ENCODE data around the gene LONP2. TPM values are rescaled to one million over a fixed set of nuclear protein-coding genes. Genes with fewer than 3 reads are reported as not detected.
"Not testable (repeated sequence)": the region's sequence is repeated elsewhere in the genome, so short reads cannot be mapped to it uniquely, and the experiment has no call there.

LONP2 gene
- total RNA-seq, 1 donor from 2014 or later: 69.5 TPM

GRCh38 chr16:48235556-48236136 lies 8.5 kb upstream of the LONP2 start:
- Mint-ChIP-seq H3K27me3 (ENCODE audit: unreplicated experiment) (peaks cover 10% of the 10 kb centered on the region), H3K27ac (ENCODE audit: unreplicated experiment) (no peak overlapping the region), H3K9me3 (ENCODE audit: unreplicated experiment) (peaks cover 3% of the 10 kb centered on the region), H3K4me3 (ENCODE audit: unreplicated experiment) (no peak overlapping the region), H3K36me3 (ENCODE audit: unreplicated experiment) (no peaks in the 10 kb centered on the region), H3K4me1 (ENCODE audit: unreplicated experiment) (peaks cover 6% of the 10 kb centered on the region)
- DNase-seq (ENCODE audit: extremely low spot score, unreplicated experiment): no peak
- TF ChIP-seq CTCF (IDR thresholded peaks at IDR 0.05): no peak

- H3K27me3 Mint-ChIP-seq (ENCODE audit: unreplicated experiment): peaks cover 10% of the 10 kb centered on the region
- no peaks in the 10 kb centered on the region for H3K36me3 Mint-ChIP-seq (ENCODE audit: unreplicated experiment)
- no peak overlapping the region for H3K27ac Mint-ChIP-seq (ENCODE audit: unreplicated experiment)
- H3K4me1 Mint-ChIP-seq (ENCODE audit: unreplicated experiment): peaks cover 6% of the 10 kb centered on the region
- DNase-seq (ENCODE audit: extremely low spot score, unreplicated experiment): no peak
- no peak for TF ChIP-seq CTCF (IDR thresholded peaks at IDR 0.05)
- peaks cover 3% of the 10 kb centered on the region for H3K9me3 Mint-ChIP-seq (ENCODE audit: unreplicated experiment)
- H3K4me3 Mint-ChIP-seq (ENCODE audit: unreplicated experiment): no peak overlapping the region
Measured at GRCh38 chr16:48236286-48236685, 7.8 kb upstream of the LONP2 start.

- not testable (repeated sequence) for H3K4me1 Mint-ChIP-seq (ENCODE audit: unreplicated experiment); DNase-seq (ENCODE audit: extremely low spot score, unreplicated experiment); H3K36me3 Mint-ChIP-seq (ENCODE audit: unreplicated experiment); H3K9me3 Mint-ChIP-seq (ENCODE audit: unreplicated experiment); H3K27me3 Mint-ChIP-seq (ENCODE audit: unreplicated experiment); H3K4me3 Mint-ChIP-seq (ENCODE audit: unreplicated experiment); H3K27ac Mint-ChIP-seq (ENCODE audit: unreplicated experiment)
Measured at GRCh38 chr16:48240147-48240546, 4.0 kb upstream of the LONP2 start.

- DNase-seq (ENCODE audit: extremely low spot score, unreplicated experiment): no peak
- TF ChIP-seq CTCF (IDR thresholded peaks at IDR 0.05): no peak
Measured at GRCh38 chr16:48244863-48245195, 729 bp downstream of the LONP2 start.

GRCh38 chr16:48246066-48246465 lies 2.0 kb downstream of the LONP2 start:
- no peak for TF ChIP-seq CTCF (IDR thresholded peaks at IDR 0.05)
- no peaks in the 10 kb centered on the region for H3K36me3 Mint-ChIP-seq (ENCODE audit: unreplicated experiment)
- no peak overlapping the region for H3K27ac Mint-ChIP-seq (ENCODE audit: unreplicated experiment)
- DNase-seq (ENCODE audit: extremely low spot score, unreplicated experiment): no peak
- H3K4me1 Mint-ChIP-seq (ENCODE audit: unreplicated experiment): peaks cover 26% of the 10 kb centered on the region
- no peaks in the 10 kb centered on the region for H3K27me3 Mint-ChIP-seq (ENCODE audit: unreplicated experiment)
- H3K9me3 Mint-ChIP-seq (ENCODE audit: unreplicated experiment): no peaks in the 10 kb centered on the region
- H3K4me3 Mint-ChIP-seq (ENCODE audit: unreplicated experiment): peak overlapping the region; percentile 94

More at GRCh38 chr16:48244863-48245195, 729 bp downstream of the LONP2 start:
- H3K4me3 Mint-ChIP-seq (ENCODE audit: unreplicated experiment): peak overlapping the region; percentile 94
- H3K27ac Mint-ChIP-seq (ENCODE audit: unreplicated experiment): peak overlapping the region; percentile 89
- H3K27me3 Mint-ChIP-seq (ENCODE audit: unreplicated experiment): no peaks in the 10 kb centered on the region
- peaks cover 23% of the 10 kb centered on the region for H3K4me1 Mint-ChIP-seq (ENCODE audit: unreplicated experiment)
- H3K36me3 Mint-ChIP-seq (ENCODE audit: unreplicated experiment): no peaks in the 10 kb centered on the region
- H3K9me3 Mint-ChIP-seq (ENCODE audit: unreplicated experiment): peaks cover 3% of the 10 kb centered on the region

GRCh38 chr16:48247311-48247710 lies 3.2 kb downstream of the LONP2 start, which contains the start of gene ABCC11:
TSS of gene ABCC11 (minus strand) at chr16:48247539. CDS start at chr16:48231921, 15,618 bp downstream.
- no peak for DNase-seq (ENCODE audit: extremely low spot score, unreplicated experiment)
- H3K4me3 Mint-ChIP-seq (ENCODE audit: unreplicated experiment): no peak within 1 kb of the TSS
- no peak for TF ChIP-seq CTCF (IDR thresholded peaks at IDR 0.05)
- no peak within 1 kb of the TSS for H3K27ac Mint-ChIP-seq (ENCODE audit: unreplicated experiment)
- H3K4me1 Mint-ChIP-seq (ENCODE audit: unreplicated experiment): peaks cover 29% of the 10 kb centered on the region
- no peaks in the 10 kb centered on the region for H3K9me3 Mint-ChIP-seq (ENCODE audit: unreplicated experiment)
- H3K36me3 Mint-ChIP-seq (ENCODE audit: unreplicated experiment): no peaks in the 10 kb centered on the region
- no peaks in the 10 kb centered on the region for H3K27me3 Mint-ChIP-seq (ENCODE audit: unreplicated experiment)
